Skeletal muscle satellite cell (primary cell): ENCODE measurements around the gene DDAH1. TPM values are rescaled to one million over a fixed set of nuclear protein-coding genes. Genes with fewer than 3 reads are reported as not detected.
"Not testable (repeated sequence)": the region's sequence is repeated elsewhere in the genome, so short reads cannot be mapped to it uniquely, and the experiment has no call there.

Source experiments
- H3K27me3 ChIP-seq: 2 replicates; pipeline ENCODE4 v1.7.0; 2013; ENCODE audit warnings: low read length; ENCODE audit not compliant: control insufficient read depth, insufficient read depth
- H3K36me3 ChIP-seq: 2 replicates; pipeline ENCODE4 v1.7.0; 2013; ENCODE audit warnings: mild to moderate bottlenecking, control low read depth, low read length; ENCODE audit not compliant: insufficient read depth
- H3K4me1 ChIP-seq: 2 replicates; pipeline ENCODE4 v1.7.0; 2013; ENCODE audit warnings: low read length; ENCODE audit not compliant: control insufficient read depth, insufficient read depth
- H3K4me2 ChIP-seq: 2 replicates; pipeline ENCODE4 v1.7.0; 2013; ENCODE audit warnings: mild to moderate bottlenecking, low read length
- H3K4me3 ChIP-seq: 2 replicates; pipeline ENCODE4 v1.7.0; 2013; ENCODE audit warnings: low read length
- H3K9ac ChIP-seq: 2 replicates; pipeline ENCODE4 v1.7.0; 2013; ENCODE audit warnings: mild to moderate bottlenecking, low read depth, low read length, moderate library complexity
- H3K9me3 ChIP-seq: replicated peaks from 2 replicates; pipeline ENCODE4 v1.7.0; 2013; ENCODE audit warnings: mild to moderate bottlenecking, control low read depth, low read length
- total RNA-seq: library from RNA; depleted of rRNA; stranded (reverse); fragments of >200 nt; gene quantifications from 2 replicates; pipeline ENCODE4 v1.2.3, GENCODE V29; 2012; rRNA removed

DDAH1 gene
- 34.2 and 50.9 TPM in 2 replicates for total RNA-seq

GRCh38 chr1:85465099-85465785, at the start of gene DDAH1:
Gene DDAH1, minus strand, starts transcription at chr1:85465159. Its CDS starts 114 bp downstream, at chr1:85465045.
- peaks cover 3% of the 10 kb centered on the region for H3K36me3 ChIP-seq
- peak within 1 kb of the TSS; percentile 90 for H3K4me2 ChIP-seq
- no peaks in the 10 kb centered on the region for H3K27me3 ChIP-seq
- peak within 1 kb of the TSS; percentile 92 for H3K9ac ChIP-seq
- no peaks in the 10 kb centered on the region for H3K9me3 ChIP-seq
- H3K4me1 ChIP-seq: peaks cover 32% of the 10 kb centered on the region
- peak within 1 kb of the TSS; percentile 79 for H3K4me3 ChIP-seq

- not testable (repeated sequence) for H3K4me2 ChIP-seq, H3K27me3 ChIP-seq, H3K36me3 ChIP-seq, H3K4me3 ChIP-seq, H3K4me1 ChIP-seq, H3K9me3 ChIP-seq, H3K9ac ChIP-seq
These were observed 49.0 kb upstream of the DDAH1 start for GRCh38 chr1:85513998-85514397.

- H3K9ac ChIP-seq: no peak overlapping the region
- H3K36me3 ChIP-seq: peaks cover 22% of the 10 kb centered on the region
- no peaks in the 10 kb centered on the region for H3K27me3 ChIP-seq
- no peaks in the 10 kb centered on the region for H3K9me3 ChIP-seq
- H3K4me3 ChIP-seq: no peak overlapping the region
- H3K4me2 ChIP-seq: no peak overlapping the region
- H3K4me1 ChIP-seq: peaks cover 20% of the 10 kb centered on the region
These were observed 39.5 kb upstream of the DDAH1 start for GRCh38 chr1:85504417-85504816.

GRCh38 chr1:85502625-85503083, 37.7 kb upstream of the DDAH1 start:
- Histone ChIP-seq H3K4me2 (no peak overlapping the region), H3K27me3 (no peaks in the 10 kb centered on the region), H3K9me3 (no peaks in the 10 kb centered on the region), H3K9ac (no peak overlapping the region), H3K4me1 (peaks cover 25% of the 10 kb centered on the region), H3K36me3 (peaks cover 22% of the 10 kb centered on the region), H3K4me3 (no peak overlapping the region)

- Histone ChIP-seq H3K9ac (no peak overlapping the region), H3K4me2 (no peak overlapping the region), H3K36me3 (peaks cover 22% of the 10 kb centered on the region), H3K4me1 (peaks cover 29% of the 10 kb centered on the region), H3K9me3 (no peaks in the 10 kb centered on the region), H3K27me3 (no peaks in the 10 kb centered on the region), H3K4me3 (no peak overlapping the region)
These were observed 37.2 kb upstream of the DDAH1 start for GRCh38 chr1:85502171-85502570.

DNA sequence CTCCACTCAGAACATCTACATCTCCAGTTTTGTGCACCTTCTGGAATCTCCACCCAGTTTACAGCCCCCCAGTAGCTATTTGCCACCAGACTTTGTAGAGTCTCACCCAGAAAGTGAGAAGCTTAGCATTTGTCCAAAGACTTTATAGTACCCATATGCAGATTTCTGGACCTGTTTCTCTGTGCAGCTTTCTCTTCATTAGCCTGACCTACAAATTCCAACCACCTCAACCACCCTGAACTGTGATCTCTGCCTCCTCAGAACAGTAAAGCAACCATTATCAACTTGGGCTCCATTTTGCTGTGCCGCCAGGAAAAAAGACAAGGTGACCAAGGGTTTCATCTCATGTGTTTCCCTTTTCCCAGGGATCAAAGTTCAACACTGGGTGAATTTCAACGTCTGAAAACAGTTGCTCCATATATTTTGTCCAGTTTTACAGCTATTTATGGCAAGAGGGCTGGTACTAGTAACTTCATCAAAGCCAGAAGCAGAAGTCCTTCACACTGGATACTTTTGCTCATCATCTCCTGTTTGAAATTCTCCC, 36.5 kb upstream of the DDAH1 start:
- Histone ChIP-seq H3K4me3 (no peak overlapping the region), H3K4me2 (no peak overlapping the region), H3K9me3 (no peaks in the 10 kb centered on the region), H3K4me1 (peaks cover 37% of the 10 kb centered on the region), H3K9ac (no peak overlapping the region), H3K36me3 (peaks cover 22% of the 10 kb centered on the region), H3K27me3 (no peaks in the 10 kb centered on the region)

GRCh38 chr1:85496941-85497582, 32.1 kb upstream of the DDAH1 start:
- H3K9ac ChIP-seq: peak overlapping the region; percentile 1
- no peaks in the 10 kb centered on the region for H3K27me3 ChIP-seq
- peaks cover 43% of the 10 kb centered on the region for H3K4me1 ChIP-seq
- no peak overlapping the region for H3K4me3 ChIP-seq
- no peaks in the 10 kb centered on the region for H3K9me3 ChIP-seq
- peaks cover 29% of the 10 kb centered on the region for H3K36me3 ChIP-seq
- peak overlapping the region; percentile 1 for H3K4me2 ChIP-seq

DNA sequence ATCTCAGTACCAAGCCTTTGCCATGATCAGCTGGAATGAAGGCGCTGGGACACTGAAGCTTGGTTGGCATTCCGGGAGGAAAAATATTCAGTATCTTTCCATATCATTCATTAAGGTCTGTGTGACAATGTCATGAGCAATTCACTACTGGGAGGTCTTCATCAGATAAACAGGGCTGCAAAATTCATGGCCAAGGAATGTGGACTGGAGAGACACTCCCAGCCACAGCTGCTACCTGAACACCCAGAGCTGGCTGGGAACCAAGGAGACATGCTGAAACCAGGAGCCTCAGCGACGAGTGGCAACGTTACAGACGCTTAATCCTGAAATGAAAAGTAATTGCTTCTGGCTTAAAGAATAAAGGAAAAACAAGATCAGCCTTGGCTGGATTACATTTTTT, 30.6 kb upstream of the DDAH1 start:
- peak overlapping the region; percentile 8 for H3K4me3 ChIP-seq
- peak overlapping the region; percentile 64 for H3K9ac ChIP-seq
- H3K4me1 ChIP-seq: peaks cover 41% of the 10 kb centered on the region
- H3K9me3 ChIP-seq: no peaks in the 10 kb centered on the region
- H3K27me3 ChIP-seq: no peaks in the 10 kb centered on the region
- H3K4me2 ChIP-seq: peak overlapping the region; percentile 60
- peaks cover 32% of the 10 kb centered on the region for H3K36me3 ChIP-seq

GRCh38 chr1:85494904-85495266, 29.9 kb upstream of the DDAH1 start:
- Histone ChIP-seq H3K4me3 (peak overlapping the region; percentile 8), H3K9ac (peak overlapping the region; percentile 64), H3K36me3 (peaks cover 37% of the 10 kb centered on the region)

DNA sequence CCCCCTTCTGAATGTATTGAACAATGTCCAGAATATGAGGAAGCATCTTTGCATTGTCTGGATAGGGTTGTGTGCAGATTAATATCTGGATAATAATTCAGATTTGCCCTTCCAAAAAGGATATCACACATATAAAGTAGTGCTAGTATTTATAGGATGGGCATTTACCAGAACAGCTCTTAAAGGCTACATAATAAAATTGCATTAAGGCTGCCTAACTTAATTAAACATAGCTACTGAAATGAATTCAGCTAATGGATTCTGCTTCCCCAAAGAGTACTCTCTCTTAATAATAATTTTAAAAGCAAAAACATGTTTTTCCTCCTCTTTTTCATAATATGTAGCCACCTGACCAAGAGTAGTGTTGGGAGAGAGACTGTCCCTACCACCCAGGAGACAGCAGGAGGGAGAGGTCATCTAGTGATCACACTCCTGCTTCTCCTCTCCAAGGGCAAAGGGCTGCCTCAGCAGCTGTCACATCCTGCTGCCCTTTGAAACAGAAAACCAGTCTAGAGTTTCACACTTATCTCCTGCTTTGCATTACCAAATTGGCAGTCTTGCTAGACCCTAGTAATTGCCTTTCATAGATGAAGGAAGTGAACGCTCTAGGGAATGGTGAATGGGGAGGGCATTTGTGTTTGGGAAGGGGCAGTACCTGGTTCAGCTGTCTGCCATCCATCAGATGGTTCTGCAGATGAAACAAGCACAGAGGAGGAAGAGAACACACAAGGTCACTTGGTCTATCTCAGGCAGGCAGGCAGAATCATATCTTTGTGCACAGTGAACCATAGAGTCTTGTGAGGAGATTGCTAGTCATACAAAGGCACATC, 29.3 kb upstream of the DDAH1 start:
- Histone ChIP-seq H3K9me3 (no peaks in the 10 kb centered on the region), H3K36me3 (peaks cover 40% of the 10 kb centered on the region), H3K27me3 (no peaks in the 10 kb centered on the region), H3K9ac (peak overlapping the region; percentile 64), H3K4me2 (peak overlapping the region; percentile 60), H3K4me3 (no peak overlapping the region), H3K4me1 (peaks cover 41% of the 10 kb centered on the region)

More at GRCh38 chr1:85494904-85495266, 29.9 kb upstream of the DDAH1 start:
- H3K4me1 ChIP-seq: peaks cover 41% of the 10 kb centered on the region
- H3K9me3 ChIP-seq: no peaks in the 10 kb centered on the region
- peak overlapping the region; percentile 60 for H3K4me2 ChIP-seq
- no peaks in the 10 kb centered on the region for H3K27me3 ChIP-seq
